HG03139 (cell line): ENCODE measurements around the gene TRMT1.

Experiments
- ATAC-seq: cut with Tn5 transposase; IDR thresholded peaks from one replicate; pipeline ENCODE4 v1.9.1; 2021; ENCODE audit not compliant: unreplicated experiment

Gene TRMT1

DNA sequence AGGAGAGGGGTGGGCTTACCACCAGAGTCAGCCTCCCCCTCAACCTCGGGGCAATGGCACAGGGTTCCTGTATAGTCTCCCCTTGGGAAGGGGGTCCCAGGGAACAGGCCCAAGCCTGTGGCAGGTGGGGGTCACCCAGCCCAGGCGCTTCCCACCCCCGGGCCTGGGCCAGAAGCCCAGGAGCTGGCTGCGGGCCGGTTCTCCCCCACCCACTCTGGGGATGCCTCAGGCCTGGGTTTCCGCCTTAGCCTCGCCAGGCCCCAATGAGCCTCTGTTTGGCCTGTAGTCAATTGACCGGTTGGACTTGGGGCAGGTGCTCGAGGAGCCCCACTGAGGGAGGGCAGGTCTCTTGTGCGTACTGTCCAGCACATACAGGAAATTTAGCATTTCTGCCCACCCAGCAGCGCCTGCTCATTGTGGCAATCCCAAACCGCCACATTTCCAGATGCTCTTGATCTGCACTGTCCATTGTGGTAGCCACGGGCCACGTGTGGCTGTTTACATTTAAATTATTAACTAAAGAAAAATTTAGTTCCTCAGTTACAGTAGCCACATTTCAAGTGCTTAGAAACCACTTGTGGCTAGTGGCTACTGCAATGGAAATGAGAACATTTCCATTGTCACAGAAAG lies 23.8 kb downstream of the TRMT1 start:
- ATAC-seq: no peak

DNA sequence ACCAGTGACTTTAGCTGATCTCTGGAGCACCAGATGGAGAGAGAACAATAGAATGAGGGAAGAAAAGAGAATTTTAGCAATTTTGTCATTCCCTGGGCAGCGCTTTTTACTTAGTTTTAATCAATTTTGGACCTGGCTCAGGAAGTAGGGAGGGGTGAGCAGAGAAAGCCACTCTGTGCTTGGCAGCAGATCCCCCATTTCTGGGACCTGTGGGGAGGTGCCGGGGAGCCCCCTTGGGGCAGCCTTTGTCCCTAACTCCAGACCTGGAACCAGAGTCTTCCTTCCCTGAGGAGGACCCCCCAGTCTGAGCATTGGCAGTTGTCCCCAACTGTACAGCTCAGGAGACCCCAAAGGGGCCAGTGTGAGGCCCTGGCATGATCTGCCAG lies 24.4 kb downstream of the TRMT1 start:
- ATAC-seq: no peak

DNA sequence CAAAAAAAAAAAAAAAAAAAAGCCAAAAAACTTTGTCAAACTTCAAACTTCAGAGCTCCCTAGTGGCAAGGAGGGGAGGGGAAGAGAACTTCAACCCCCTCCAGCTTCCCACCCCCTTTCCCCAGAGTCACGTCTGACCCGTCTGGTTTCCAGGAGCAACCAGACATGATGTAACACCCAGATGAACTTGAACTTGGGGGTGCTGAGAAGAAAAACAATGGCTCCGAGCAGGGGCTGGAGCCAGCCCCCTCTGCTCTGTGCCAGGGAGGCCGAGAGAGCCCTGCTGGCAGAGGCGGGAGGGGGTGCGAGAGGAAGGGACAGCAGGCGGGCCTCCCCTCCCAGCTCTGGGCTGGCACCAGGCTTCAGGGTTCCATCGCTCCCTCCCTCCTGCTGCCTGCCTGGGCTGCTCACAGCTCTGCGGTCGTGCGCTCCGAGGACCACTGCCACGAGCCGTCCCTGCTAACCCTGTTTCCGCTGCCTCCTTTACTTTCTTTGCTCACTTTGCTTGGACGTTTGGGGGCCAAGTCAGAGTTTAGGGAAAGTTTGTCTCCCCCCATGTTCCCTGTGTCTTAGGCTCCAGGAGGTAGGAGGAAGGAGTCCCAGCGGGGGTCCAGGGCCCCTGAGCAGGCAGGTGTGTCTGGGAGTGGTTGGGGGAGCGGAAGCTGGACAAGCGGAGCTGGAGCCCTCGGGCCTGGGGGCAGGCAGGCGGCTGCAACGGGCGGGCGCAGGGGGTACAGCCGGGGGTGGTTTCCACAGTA lies 25.0 kb downstream of the TRMT1 start:
- ATAC-seq: no peak

DNA sequence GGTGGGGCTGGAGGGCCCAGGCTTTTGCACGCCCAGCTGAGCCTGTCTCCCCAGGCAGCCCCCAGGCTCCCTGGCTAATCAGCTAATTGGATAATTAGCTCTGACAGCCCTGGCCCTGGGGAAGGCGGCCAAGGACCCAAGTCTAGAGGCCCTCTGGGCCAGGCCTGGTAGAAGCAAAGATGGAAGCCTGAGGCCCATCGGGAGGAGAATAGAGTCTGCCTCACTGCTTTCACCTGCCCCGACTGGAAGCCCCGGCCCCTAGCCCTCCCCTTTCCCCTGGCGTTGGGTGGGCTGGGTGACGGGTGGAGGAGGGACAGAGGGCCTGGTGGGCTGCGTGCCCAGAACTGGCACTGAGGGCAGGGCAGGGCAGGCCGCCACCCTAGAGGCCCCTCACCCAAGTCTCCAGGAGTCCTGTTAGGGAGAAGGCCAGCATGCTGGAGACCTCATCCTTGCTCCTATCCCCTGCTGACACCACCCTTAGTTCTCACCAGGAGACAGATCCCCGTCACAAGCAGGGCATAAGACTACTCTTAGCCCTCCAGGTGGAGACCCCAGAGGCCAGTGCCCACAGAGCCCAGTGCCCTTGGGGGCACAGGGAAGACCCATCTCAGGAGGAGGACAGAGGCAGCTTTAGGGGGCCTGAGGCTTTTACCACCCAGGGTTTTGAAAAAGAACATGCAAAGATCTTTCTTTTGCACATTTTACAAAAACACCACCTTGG lies 25.9 kb downstream of the TRMT1 start:
- no peak for ATAC-seq

DNA sequence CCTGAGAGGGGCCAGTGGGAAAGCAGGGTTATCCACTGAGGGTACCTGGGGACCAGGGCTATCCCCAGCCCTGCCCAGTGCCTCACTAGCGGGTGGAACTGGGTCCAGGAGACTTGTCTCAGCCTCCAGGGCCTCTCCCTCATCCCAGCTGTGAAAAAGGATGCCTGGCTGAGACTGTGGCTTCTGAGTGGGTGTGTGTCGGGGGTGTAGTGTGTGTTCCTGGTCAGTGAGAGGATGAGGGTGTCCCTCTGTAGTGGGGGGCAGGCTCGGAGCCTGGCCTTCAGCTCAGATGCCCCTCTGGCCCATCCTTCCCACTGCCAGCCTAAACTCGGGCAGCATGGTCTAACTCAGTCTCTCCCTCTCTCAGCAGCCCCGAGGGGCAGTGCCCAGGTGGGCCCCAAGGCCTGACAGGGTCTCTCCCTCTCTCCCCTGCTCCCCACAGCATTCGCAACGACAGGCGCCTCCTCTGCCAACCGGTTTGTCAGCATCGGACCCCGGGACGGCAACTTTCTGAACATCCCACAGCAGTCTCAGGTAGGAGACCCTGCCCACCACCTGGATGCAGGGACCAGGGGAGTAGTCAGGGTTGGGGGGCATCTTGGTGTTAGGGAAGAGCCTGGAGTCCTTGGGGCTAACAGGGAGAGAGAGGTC lies 26.6 kb downstream of the TRMT1 start:
- ATAC-seq: no peak

DNA sequence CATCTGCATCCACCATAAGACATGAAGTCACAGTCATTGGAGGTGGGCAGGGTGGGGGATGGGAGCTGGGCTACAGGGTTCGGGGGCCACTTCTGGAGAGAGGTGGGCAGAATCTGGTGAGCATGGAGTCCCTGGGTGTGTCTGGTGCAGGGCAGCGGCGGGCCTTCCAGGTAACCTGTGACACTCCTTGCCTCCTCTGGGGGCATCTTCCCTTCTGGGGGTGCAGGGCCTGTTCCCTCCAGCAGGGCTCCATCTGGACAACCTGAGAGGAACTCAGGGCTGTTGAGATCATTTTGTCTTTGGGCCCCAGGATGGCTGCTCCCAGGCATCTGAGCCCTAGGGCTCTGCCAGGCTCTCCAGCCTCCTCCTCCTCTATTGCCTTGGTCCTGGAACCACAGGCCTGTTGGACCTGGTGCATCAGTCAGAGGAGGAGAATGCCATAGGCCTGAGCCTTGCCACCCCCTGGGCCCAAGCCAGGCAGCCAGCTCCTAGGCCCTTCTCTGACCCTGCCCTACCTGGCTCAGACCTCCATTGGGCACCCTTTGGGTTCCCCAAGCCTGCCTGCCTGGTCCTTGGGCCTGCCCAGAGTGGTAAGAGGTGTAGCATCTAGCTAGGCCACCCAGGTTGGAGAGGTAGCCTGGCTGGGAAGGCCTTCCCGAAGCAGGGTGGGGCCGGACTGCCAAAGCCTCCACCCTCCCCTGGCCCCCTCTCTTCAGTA lies 27.2 kb downstream of the TRMT1 start:
- ATAC-seq: no peak

DNA sequence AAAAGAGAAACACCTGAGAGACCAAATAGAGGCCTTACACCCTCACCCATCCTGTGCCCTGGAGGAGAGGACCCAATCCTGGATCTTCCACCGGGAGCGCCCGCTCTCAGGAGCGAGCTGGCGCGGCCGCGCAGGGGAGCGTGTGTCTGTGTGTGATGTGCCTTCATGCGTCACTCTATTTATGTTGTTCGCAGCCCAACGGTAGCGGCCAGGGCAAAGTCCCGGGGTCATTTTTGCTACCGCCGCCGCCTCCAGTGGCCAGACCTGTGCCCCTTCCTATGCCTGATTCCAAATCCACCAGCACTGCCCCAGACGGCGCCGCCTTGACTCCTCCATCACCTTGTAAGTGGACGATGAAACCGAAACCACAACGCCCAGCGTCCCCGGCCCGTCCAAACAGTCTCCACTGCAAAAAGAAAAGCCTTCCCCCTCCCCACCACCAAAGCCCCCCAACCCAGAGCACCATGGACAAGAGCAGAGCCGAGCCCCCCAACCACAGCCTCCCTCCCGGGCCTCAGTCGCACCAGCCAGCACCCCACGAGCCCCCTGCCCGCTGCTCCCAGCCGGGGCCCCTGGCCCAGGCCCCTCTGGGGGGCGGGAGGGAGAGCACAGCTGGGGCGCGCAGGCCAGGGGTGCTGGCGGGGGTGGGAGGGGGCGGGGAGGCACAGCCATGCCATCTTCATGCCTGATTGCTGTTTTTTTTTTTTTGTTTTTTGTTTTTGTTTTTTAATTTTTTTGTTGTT lies 28.6 kb downstream of the TRMT1 start:
- no peak for ATAC-seq

DNA sequence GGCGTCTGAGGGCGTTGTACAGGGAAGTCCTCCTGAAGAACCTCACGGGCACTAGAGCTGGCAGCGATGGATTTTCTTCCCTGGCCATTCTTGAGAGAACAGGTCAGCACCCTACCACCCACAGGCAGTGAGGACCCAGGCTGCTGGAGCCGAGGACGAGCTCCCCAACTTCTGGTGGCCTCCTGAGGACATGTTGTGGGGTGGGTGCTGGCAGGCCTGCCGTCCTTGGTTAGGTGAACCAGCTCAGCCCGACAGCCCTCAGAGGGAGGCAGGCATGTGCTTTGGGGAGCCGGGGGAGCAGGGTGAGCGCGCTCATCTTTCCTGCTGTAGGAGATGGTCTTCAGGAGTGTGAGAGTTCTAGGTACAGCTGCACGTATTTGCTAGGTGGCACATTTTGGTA lies 29.2 kb downstream of the TRMT1 start:
- ATAC-seq: no peak

DNA sequence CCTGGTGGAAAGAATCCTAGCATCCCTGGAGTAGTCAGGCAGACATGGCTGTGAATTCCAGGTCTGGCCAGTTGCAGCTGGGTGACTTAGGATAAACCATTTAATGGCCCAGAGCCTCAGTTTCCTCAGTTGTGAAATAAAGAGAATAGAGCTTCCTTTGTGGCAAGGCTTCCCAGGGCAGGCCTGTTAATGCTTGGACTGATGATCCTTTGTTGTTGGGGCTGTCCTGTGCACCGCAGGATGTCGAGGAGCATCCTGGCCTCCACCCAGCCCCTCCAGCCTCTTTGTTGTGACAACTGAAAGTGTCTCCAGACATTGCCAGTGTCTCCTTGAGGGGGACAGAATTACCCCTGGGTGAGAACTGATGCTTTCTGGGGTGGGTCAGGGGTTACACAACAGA lies 30.2 kb downstream of the TRMT1 start:
- ATAC-seq: no peak

DNA sequence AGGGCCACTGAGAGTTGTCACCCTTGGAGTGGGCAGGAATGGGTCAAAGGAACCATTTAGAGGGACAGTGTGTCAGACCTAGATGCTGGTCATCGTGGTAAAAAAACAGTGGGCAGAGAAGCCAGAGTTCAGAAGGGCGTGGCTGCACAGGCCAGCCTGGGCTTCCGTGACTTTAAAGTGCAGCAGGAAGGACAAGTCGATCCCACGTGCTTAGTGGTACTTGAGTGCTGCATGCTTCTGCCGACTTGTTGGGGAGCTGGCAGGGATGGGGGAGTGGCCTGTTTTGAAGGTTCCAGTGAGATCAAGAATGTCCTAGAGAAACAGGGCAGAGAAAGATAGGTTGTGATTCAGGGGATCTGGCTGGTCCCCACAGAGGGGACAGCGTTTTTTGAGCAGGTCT lies 30.9 kb downstream of the TRMT1 start:
- no peak for ATAC-seq

DNA sequence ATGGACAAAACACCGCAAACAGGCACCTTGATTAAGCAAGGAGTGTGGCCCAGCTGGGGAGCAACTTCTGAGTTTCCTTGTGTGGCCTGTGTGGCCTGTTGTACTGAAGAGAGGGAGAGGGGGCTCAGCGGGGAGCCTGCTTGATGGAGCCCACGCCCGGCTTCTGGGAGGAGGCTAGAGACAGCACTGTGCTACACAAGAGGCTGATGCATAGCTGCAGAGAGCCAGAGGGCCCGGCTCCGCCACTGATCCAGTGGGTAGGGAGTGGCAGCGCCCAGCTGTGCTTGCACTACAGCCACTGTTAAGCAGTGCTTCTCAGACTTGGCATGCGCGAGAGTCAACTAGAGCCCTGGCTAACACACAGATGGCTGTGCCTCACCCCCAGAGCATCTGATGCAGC lies 32.9 kb downstream of the TRMT1 start:
- ATAC-seq: no peak

DNA sequence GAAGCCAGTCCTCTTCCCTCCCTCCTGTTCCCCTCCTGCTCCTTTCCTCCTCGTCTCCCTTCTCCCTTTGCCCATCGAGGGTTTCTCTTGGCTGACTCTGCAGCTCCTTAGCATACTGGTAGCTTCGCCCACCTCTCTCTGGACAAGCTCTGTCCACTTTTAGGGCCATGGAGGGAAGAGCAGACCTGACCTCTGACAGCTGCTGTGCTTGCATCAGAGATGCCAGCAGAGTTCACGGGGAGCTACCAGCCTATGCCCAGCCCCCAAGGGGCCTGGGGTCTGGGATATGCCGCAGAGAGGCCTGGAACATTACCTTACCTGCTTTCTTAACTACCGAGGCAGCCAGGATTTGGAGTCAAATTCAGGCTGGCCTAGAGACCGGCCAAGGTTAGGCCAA lies 33.5 kb downstream of the TRMT1 start:
- ATAC-seq: no peak

DNA sequence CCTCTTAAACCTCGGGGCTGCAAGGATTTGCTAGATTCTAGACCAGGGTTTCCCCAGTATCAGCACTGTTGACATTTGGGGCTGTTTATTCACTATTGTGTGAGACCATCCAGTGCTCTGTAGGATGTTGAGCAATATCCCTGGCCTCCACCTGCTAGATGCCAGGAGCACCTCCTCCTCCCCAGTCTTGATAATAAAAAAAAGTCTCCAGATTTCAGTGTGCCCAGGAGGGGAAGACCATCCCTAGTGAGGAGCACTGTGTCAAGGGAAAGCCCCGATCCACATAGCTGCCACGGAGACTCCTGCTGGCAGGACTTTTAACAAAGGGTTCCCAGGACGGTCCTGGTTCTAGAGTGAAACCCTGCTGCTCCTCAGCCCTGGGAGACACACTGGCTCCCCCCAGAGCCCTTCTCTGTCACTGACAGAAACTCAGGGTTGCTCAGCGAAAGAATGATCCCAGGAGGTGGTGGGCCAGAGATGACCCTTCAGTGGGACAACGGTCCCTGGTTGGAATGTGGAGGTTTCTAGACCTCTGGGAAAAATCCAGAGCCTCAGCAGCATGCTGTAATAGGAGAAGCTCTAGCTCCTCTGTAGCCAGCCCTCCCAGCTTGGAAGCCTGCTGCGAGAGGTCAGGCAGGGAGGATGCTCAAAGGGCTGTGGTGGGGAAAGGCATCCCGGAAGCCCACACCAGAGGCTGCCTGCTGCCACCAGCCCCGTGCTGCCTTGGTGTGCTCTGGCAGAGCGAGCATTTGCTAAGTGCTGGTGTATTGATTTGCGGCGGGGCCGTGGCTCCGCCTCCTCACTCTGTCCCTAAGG lies 34.1 kb downstream of the TRMT1 start:
- no peak for ATAC-seq

DNA sequence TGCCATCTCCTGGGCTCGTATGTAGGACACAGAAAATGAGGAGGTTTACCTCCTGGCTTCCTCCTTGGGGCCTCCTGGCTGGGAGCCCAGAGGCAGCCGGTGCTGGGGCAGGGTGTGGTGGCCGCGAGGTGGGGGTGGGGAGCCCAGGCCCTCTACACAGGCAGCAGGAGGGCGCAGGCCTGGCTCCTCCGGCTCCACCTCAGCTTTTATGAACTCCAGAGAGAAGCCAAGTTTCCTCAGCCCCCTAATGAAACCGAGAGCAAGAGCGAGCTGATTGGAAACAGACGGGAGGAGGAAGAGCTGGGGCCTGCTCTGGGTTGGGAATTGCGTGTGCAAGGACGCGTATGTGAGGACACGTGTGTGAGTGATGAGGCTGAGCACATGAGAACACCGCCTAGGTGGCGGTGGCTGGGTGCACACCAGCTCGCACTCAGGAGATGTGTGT lies 37.0 kb downstream of the TRMT1 start:
- ATAC-seq: no peak

DNA sequence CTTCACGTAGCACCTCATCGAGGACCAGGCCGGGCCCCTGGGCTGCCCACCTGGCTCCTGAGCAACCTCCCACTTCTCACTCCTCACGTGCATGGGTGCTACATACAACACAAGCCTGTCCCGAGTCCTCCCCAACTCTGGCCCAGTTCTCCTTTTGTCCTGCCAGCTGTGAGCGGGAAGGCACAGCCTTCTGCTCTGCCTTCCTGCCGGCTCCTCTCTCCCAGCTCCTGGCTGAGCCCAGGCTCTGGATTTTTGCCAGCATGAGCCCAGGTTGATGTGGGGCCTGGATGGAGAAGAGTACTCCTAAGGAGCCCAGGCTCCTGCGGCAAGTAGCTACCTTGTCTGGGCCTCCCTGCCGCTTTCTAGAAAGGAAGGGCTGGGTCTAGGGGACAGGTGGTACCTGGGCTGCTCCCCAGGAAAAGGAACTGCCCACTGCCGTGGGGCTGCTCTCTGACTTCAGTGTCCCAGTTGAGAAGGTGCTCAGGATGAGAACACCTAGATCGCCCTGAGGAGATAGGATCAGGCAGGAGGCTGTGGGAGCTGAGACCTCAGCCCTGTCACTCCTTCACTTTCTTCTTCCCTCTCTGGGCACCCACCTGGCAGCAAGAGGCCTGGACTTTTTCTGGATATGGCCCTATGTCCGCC lies 37.5 kb downstream of the TRMT1 start:
- ATAC-seq: no peak

DNA sequence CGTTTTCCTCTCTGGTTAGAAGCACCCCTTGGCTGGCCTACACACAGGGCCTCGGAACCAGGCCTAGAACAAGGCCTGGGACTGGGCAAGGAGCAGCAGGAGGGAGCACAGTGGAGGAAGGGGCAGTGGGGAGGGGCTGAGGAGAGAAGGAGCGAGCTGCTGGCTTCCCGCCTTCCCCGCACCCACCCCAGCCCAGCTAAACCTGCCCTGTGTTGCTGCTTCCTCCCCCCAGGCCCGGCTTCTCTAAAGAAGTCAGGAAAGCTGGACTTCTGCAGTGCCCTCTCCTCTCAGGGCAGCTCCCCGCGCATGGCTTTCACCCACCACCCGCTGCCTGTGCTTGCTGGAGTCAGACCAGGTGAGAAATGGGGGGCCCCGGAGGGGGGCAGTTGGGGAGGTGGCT lies 38.2 kb downstream of the TRMT1 start:
- no peak for ATAC-seq

DNA sequence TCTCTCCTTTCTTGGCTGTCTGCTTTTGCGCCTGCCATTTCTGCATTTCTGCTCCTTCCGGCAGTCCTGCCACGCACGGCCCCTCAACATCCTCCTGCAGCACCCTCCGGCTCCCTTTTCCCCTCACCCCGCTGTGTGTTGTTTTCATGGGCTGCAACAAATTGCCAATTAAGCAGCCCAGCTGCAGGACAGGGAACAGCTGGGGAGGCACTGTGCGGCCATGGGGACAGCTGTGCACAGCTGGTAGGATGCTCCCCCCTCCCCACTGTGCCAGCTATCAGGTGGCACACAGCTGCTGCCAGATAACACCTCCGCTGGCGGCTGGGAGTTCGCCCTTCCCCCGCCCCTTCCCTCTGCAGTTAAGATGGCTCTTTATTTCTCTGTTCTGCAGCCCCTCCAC lies 39.3 kb downstream of the TRMT1 start:
- no peak for ATAC-seq

DNA sequence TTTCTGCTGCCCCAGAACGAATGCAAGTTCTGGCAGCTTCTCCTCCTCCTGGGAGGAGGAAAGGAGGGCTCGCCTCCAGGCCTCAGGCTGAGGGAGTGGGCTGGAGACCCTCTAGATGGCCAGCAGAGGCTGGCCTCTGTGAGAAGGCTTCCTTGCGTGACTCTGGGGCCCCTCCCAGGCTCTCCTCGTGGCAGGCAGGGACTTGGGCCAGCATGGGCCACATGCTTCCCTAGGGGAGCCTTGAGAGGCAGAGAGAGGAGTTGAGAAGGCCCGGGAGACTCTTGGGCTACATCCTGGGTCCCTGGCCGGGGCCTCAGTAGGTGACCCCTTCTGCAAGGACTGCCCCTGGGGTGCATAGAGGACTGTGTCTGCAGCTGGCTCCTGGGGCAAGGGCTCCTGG lies 39.8 kb downstream of the TRMT1 start:
- ATAC-seq: no peak

DNA sequence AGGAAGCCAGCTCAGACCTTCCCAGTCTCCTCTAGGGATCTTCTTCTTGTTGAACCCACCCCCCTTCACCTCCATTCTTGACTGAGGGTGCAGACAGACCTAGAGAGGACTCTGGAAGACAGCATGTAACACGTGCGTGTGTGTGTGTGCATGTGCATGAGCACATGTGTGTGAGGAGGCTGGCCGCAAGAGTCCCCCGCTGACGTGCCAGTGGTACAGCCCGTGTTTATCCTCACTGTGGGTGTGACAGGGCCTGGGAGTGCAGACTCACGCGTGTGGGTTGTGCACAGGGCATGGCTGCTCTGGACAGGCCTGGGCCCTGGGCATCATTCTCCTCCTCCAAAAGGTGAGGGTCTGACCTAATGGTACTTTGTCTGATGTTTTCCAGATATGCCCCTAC lies 40.2 kb downstream of the TRMT1 start:
- ATAC-seq: no peak
